CD4-positive, CD25-positive, alpha-beta regulatory T cell (primary cell): ENCODE results near the gene TMEM9. TPM values are rescaled to one million over a fixed set of nuclear protein-coding genes. Genes with fewer than 3 reads are reported as not detected.

Experiments
- ATAC-seq, 2 donors: fragments of 150-1000 bp; cut with Tn5 transposase; one replicate each; pipeline ENCODE4 v1.10.0; 2021; ENCODE audit warnings: low read depth in 2 of 2, moderate number of reproducible peaks in 2 of 2, moderate library complexity in 1 of 2
- DNase-seq, 3 donors: peaks; one replicate each; pipeline versions ENCODE4 v3.0.0 to v3.0.0-alpha.2; 2012 to 2022; ENCODE audit warnings: mixed read lengths in 1 of 3
- H3K27ac ChIP-seq: one replicate; pipeline ENCODE4 v1.7.0; 2013; ENCODE audit warnings: mild to moderate bottlenecking, low read length; ENCODE audit not compliant: insufficient read depth, poor library complexity, severe bottlenecking
- H3K27me3 ChIP-seq: one replicate; pipeline ENCODE4 v1.7.0; 2013; ENCODE audit warnings: low read length; ENCODE audit not compliant: control insufficient read depth, insufficient read depth
- H3K36me3 ChIP-seq: one replicate; pipeline ENCODE4 v1.7.0; 2013; ENCODE audit warnings: mild to moderate bottlenecking, low read length, moderate library complexity; ENCODE audit not compliant: control insufficient read depth, insufficient read depth
- H3K4me1 ChIP-seq: 2 replicates; pipeline ENCODE4 v1.7.0; 2013; ENCODE audit warnings: mild to moderate bottlenecking, low read length; ENCODE audit not compliant: insufficient read depth, control insufficient read depth, poor library complexity, severe bottlenecking
- H3K4me3 ChIP-seq: one replicate; pipeline ENCODE4 v1.7.0; 2013; ENCODE audit warnings: low read depth, mild to moderate bottlenecking, low read length, moderate library complexity
- H3K9me3 ChIP-seq, 2 experiments: 1 replicate in 1 of 2; 2 replicates in 1 of 2; pipeline ENCODE4 v1.7.0; 2013; ENCODE audit warnings: low read length in 2 of 2, mild to moderate bottlenecking in 1 of 2, moderate library complexity in 1 of 2; ENCODE audit not compliant: control insufficient read depth in 2 of 2
- H3K27ac Mint-ChIP-seq, 3 donors: one replicate each; pipeline ENCODE4 v1.8.0; 2020 to 2022; ENCODE audit warnings: mild to moderate bottlenecking in 3 of 3, mixed read lengths in 3 of 3, moderate library complexity in 2 of 3
- H3K27me3 Mint-ChIP-seq: one replicate; pipeline ENCODE4 v1.8.0; 2022; ENCODE audit warnings: mild to moderate bottlenecking, mixed read lengths
- H3K36me3 Mint-ChIP-seq: one replicate; pipeline ENCODE4 v1.8.0; 2020; ENCODE audit warnings: mixed read lengths
- H3K4me1 Mint-ChIP-seq, 4 donors: one replicate each; pipeline ENCODE4 v1.8.0; 2020 to 2022; ENCODE audit warnings: mixed read lengths in 4 of 4, mild to moderate bottlenecking in 1 of 4
- H3K4me3 Mint-ChIP-seq, 4 donors: one replicate each; pipeline ENCODE4 v1.8.0; 2020 to 2022; ENCODE audit warnings: mild to moderate bottlenecking in 4 of 4, mixed read lengths in 4 of 4, moderate library complexity in 3 of 4
- H3K9me3 Mint-ChIP-seq, 7 donors: one replicate each; pipeline ENCODE4 v1.8.0; 2020 to 2022; ENCODE audit warnings: mixed read lengths in 7 of 7, mild to moderate bottlenecking in 3 of 7, moderate library complexity in 2 of 7
- polyA plus RNA-seq, 4 donors: library from polyadenylated mRNA; unstranded; fragments of 300-500 nt; fragmentation: Illumina TruSeq; gene quantifications; one replicate each; pipeline ENCODE4 v1.2.3, GENCODE V29; 2021
- total RNA-seq: library from RNA; stranded (reverse); gene quantifications from one replicate; pipeline ENCODE4 v1.2.3, GENCODE V29; 2022

Gene TMEM9
- total RNA-seq (12.1 TPM), polyA plus RNA-seq (10 to 100 TPM; 30.3 to 40.6 (median 36.3) TPM)

DNA sequence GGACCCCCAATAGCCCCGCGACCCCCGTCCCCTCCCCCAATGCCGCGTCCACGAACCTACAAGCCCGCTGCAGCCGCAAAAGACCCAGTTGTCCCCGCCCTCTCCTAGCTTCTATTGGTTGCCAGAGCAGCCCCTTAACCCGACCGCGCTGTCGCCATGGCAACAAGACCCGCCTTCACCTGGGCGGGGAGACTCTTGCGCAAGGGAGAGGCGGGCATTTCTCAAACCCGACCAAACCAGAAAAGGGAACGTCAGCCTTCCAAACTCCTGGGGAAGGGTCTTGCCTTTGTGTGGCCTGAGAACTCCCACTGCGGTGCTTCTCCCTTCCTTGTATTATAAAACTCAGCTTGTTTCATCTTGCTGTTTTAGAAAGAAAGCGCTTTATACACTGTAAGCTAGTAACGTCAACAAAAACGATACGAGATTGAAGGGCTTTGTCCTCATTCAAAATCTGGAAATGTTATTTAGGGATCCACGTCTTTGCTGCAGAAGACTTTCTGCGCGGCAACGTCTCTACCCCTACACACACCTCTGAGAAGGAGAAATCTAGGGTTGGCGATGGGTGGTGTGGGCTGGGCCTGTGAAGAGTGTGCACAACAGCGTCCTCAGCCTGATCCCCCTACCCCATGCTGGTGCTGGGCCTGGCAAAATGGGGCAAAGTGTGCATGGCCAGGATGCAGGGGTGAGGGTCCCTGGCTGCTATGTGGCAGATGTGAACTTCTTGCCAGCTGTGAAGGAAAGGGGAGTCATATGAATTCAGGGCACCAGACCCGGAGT is at the start of gene TMEM9:
TSS of gene TMEM9 (minus strand) at position 86 of the 777 bp plus-strand sequence. CDS start 551 bp downstream, outside the sequence.
- peaks cover 4 to 27% (median 15%) of the 10 kb centered on the region in 4 donors for H3K4me1 Mint-ChIP-seq
- H3K9me3 Mint-ChIP-seq, result peaks cover 0 to 2% (median 0%) of the 10 kb centered on the region in 7 donors
- peak within 1 kb of the TSS; percentile 86 to 94 (median 91) for H3K4me3 Mint-ChIP-seq
- H3K27ac Mint-ChIP-seq, result peak within 1 kb of the TSS; percentile 84 to 93 (median 91)
- Histone ChIP-seq H3K27me3 (peaks cover 11% of the 10 kb centered on the region), H3K9me3 (no peaks in the 10 kb centered on the region), H3K36me3 (no peaks in the 10 kb centered on the region), H3K4me3 (peak within 1 kb of the TSS; percentile 93), H3K27ac (peak within 1 kb of the TSS; percentile 25), H3K4me1 (peaks cover 16% of the 10 kb centered on the region)
- H3K27me3 Mint-ChIP-seq, result peaks cover 23% of the 10 kb centered on the region
- DNase-seq, result peak; percentile 95 to 96 (median 95)
- H3K36me3 Mint-ChIP-seq, result peaks cover 14% of the 10 kb centered on the region
- ATAC-seq, result peak; percentile 97

DNA sequence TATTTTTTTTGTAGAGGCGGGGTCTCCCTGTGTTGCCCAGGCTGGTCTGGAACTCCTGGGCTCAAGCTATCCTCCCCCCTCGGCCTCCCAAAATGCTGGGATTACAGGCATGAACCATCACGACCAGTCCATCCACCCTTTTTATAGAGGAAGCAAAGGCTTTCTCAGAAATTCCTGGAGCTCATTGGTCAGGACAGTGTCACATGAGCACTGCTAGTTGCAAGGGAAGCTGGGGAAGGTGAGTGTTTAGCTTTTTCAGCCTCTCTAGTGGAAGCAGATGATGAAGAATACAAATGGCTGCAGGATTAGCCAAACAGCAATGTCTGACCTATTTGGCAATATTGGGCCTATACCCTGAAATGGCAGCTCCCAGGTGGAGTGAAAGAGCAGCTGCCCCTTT is 44.3 kb upstream of the TMEM9 start:
- Mint-ChIP-seq H3K36me3 (no peaks in the 10 kb centered on the region), H3K4me3 (no peak overlapping the region), H3K9me3 (no peaks in the 10 kb centered on the region), H3K27ac (no peak overlapping the region), H3K4me1 (no peaks in the 10 kb centered on the region), H3K27me3 (peaks cover 5% of the 10 kb centered on the region)
- no peak for ATAC-seq
- Histone ChIP-seq H3K36me3 (no peaks in the 10 kb centered on the region), H3K9me3 (no peaks in the 10 kb centered on the region), H3K4me1 (no peaks in the 10 kb centered on the region), H3K4me3 (no peak overlapping the region), H3K27me3 (no peaks in the 10 kb centered on the region), H3K27ac (no peak overlapping the region)
- no peak for DNase-seq

- ATAC-seq, result no peak
- Histone ChIP-seq H3K4me1 (no peaks in the 10 kb centered on the region), H3K27ac (no peak overlapping the region), H3K4me3 (no peak overlapping the region), H3K9me3 (no peaks in the 10 kb centered on the region), H3K36me3 (no peaks in the 10 kb centered on the region), H3K27me3 (no peaks in the 10 kb centered on the region)
- Mint-ChIP-seq H3K4me3 (no peak overlapping the region), H3K36me3 (no peaks in the 10 kb centered on the region), H3K27ac (no peak overlapping the region), H3K4me1 (no peaks in the 10 kb centered on the region), H3K27me3 (peaks cover 20% of the 10 kb centered on the region), H3K9me3 (no peaks in the 10 kb centered on the region)
- DNase-seq, result no peak
Observed at GRCh38 chr1:201194046-201194445, 39.8 kb upstream of the TMEM9 start.

DNA sequence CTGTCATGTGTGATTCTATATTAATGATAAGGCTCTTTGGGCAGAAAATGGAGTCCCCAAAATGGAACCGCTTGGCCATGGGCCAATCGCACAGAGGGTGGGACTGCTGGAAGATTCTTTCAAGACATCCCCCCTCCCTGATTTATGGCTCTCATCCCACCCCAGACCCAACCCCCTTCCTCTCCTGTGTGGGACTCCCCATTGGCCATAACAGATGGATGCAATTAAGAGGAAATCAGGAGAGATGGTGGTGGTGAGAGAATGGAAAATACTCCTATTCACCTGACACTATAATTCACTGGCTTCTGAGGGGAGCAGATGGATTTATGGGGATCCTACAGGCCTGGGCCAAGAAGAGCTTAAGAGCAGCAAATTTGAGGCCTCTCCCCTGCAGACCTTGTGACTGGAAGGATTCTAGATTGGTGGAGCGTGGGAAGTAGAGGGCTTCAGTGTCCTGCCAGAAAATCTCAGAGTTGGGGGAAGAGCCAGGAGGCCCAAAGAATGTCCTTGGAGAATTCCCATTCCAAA is 38.1 kb upstream of the TMEM9 start:
- no peaks in the 10 kb centered on the region for H3K4me1 Mint-ChIP-seq
- Histone ChIP-seq H3K4me3 (no peak overlapping the region), H3K27ac (no peak overlapping the region), H3K9me3 (no peaks in the 10 kb centered on the region), H3K4me1 (no peaks in the 10 kb centered on the region), H3K27me3 (no peaks in the 10 kb centered on the region), H3K36me3 (no peaks in the 10 kb centered on the region)
- no peak for ATAC-seq
- no peak for DNase-seq
- H3K27me3 Mint-ChIP-seq, result peaks cover 20% of the 10 kb centered on the region
- no peaks in the 10 kb centered on the region for H3K9me3 Mint-ChIP-seq
- H3K27ac Mint-ChIP-seq, result no peak overlapping the region
- H3K36me3 Mint-ChIP-seq, result no peaks in the 10 kb centered on the region
- H3K4me3 Mint-ChIP-seq, result no peak overlapping the region

GRCh38 chr1:201191653-201192260 is 37.5 kb upstream of the TMEM9 start:
- Mint-ChIP-seq H3K4me1 (no peaks in the 10 kb centered on the region), H3K4me3 (no peak overlapping the region)
- no peak for DNase-seq

GRCh38 chr1:201190624-201191051 is 36.4 kb upstream of the TMEM9 start, which contains the start of gene IGFN1:
TSS of gene IGFN1 (plus strand) at chr1:201190824. CDS start at chr1:201193294, 2,470 bp downstream.
- Mint-ChIP-seq H3K4me1 (no peaks in the 10 kb centered on the region), H3K36me3 (no peaks in the 10 kb centered on the region), H3K9me3 (no peaks in the 10 kb centered on the region), H3K4me3 (no peak within 1 kb of the TSS), H3K27me3 (peaks cover 15% of the 10 kb centered on the region), H3K27ac (no peak within 1 kb of the TSS)
- Histone ChIP-seq H3K4me3 (no peak within 1 kb of the TSS), H3K27me3 (no peaks in the 10 kb centered on the region), H3K36me3 (no peaks in the 10 kb centered on the region), H3K27ac (no peak within 1 kb of the TSS), H3K4me1 (no peaks in the 10 kb centered on the region), H3K9me3 (no peaks in the 10 kb centered on the region)
- ATAC-seq, result no peak
- no peak for DNase-seq

More at GRCh38 chr1:201191653-201192260, 37.5 kb upstream of the TMEM9 start:
- Histone ChIP-seq H3K4me3 (no peak overlapping the region), H3K36me3 (no peaks in the 10 kb centered on the region), H3K27me3 (no peaks in the 10 kb centered on the region), H3K27ac (no peak overlapping the region), H3K9me3 (no peaks in the 10 kb centered on the region), H3K4me1 (no peaks in the 10 kb centered on the region)
- Mint-ChIP-seq H3K36me3 (no peaks in the 10 kb centered on the region), H3K9me3 (no peaks in the 10 kb centered on the region), H3K27ac (no peak overlapping the region), H3K27me3 (peaks cover 15% of the 10 kb centered on the region)
- ATAC-seq, result no peak

DNA sequence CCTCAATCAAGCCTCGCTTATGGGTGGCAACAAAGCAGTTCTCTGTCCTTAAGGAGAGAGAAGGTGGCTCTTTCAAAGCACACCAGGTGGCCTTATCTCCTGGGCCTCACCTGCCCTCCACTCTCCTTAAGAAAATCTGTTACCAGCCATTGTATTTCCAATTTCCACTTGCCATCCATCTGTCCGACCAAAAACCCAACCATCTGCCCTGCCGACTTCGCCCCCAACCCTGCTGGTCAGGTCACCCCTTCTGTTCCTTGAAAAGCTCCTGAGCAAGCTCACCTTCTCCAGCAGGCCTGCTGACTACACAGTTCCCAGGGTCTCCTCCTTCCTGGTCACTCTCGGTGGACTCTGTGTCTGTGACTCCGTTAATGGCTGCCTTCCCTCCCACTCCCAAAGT is 35.7 kb upstream of the TMEM9 start:
- ATAC-seq (no peak), DNase-seq (no peak)
- Mint-ChIP-seq H3K4me1 (no peaks in the 10 kb centered on the region), H3K27ac (no peak overlapping the region), H3K27me3 (peaks cover 15% of the 10 kb centered on the region), H3K36me3 (no peaks in the 10 kb centered on the region), H3K9me3 (no peaks in the 10 kb centered on the region), H3K4me3 (no peak overlapping the region)
- H3K27ac ChIP-seq, result no peak overlapping the region
- no peaks in the 10 kb centered on the region for H3K27me3 ChIP-seq
- no peaks in the 10 kb centered on the region for H3K9me3 ChIP-seq
- no peaks in the 10 kb centered on the region for H3K36me3 ChIP-seq
- H3K4me3 ChIP-seq, result no peak overlapping the region
- no peaks in the 10 kb centered on the region for H3K4me1 ChIP-seq
